Fibroblast of lung (primary cell): ENCODE data around the gene TNPO3. TPM values are rescaled to one million over a fixed set of nuclear protein-coding genes. Genes with fewer than 3 reads are reported as not detected.

Experiments
- DNase-seq, 2 donors: peaks; one replicate each; pipeline versions ENCODE4 v3.0.0 to v3.0.0-alpha.2; 2010; ENCODE audit warnings: low read depth in 2 of 2
- H2AFZ ChIP-seq: 2 replicates; pipeline ENCODE4 v1.5.1; 2012; ENCODE audit warnings: low read length, control low read depth, inconsistent platforms
- H3K27ac ChIP-seq: 2 replicates; pipeline ENCODE4 v1.5.1; 2011; ENCODE audit warnings: low read length, control low read depth; ENCODE audit not compliant: insufficient read depth
- H3K27me3 ChIP-seq: 2 replicates; pipeline ENCODE4 v1.5.1; 2011; ENCODE audit warnings: mild to moderate bottlenecking, low read length; ENCODE audit not compliant: control insufficient read depth, insufficient read depth
- H3K36me3 ChIP-seq: 2 replicates; pipeline ENCODE4 v1.5.1; 2011; ENCODE audit warnings: low read length; ENCODE audit not compliant: control insufficient read depth, insufficient read depth
- H3K4me1 ChIP-seq: 2 replicates; pipeline ENCODE4 v1.5.1; 2011; ENCODE audit warnings: low read length; ENCODE audit not compliant: control insufficient read depth, insufficient read depth; ENCODE audit errors: extremely low read depth
- H3K4me2 ChIP-seq: 2 replicates; pipeline ENCODE4 v1.5.1; 2011; ENCODE audit warnings: low read length, control low read depth; ENCODE audit not compliant: insufficient read depth; ENCODE audit errors: extremely low read depth
- H3K4me3 ChIP-seq, 4 experiments: fragments of 200-600 bp in 1 of 4; sonication (generic) in 1 of 4; replicated peaks in 1 of 4; 2 replicates each; pipeline ENCODE4 v1.5.1; 2011 to 2016; ENCODE audit warnings: low read length in 4 of 4, low read depth in 3 of 4, mild to moderate bottlenecking in 3 of 4, control low read depth in 2 of 4, inconsistent platforms in 1 of 4, mixed read lengths in 1 of 4; ENCODE audit not compliant: insufficient read depth in 1 of 4; ENCODE audit errors: control extremely low read depth in 1 of 4
- H3K79me2 ChIP-seq: 2 replicates; pipeline ENCODE4 v1.5.1; 2012; ENCODE audit warnings: mild to moderate bottlenecking, low read length, inconsistent platforms; ENCODE audit not compliant: control insufficient read depth, insufficient read depth
- H3K9ac ChIP-seq: 2 replicates; pipeline ENCODE4 v1.5.1; 2011; ENCODE audit warnings: mild to moderate bottlenecking, low read length, control low read depth; ENCODE audit not compliant: insufficient read depth
- H3K9me3 ChIP-seq: 2 replicates; pipeline ENCODE4 v1.5.1; 2012; ENCODE audit warnings: low read depth, low read length; ENCODE audit not compliant: control insufficient read depth, insufficient read depth
- H4K20me1 ChIP-seq: 2 replicates; pipeline ENCODE4 v1.5.1; 2011; ENCODE audit warnings: low read length; ENCODE audit not compliant: control insufficient read depth, insufficient read depth; ENCODE audit errors: extremely low read depth
- EZH2 ChIP-seq: IDR thresholded peaks from 2 replicates; pipeline ENCODE4 v1.5.1; 2012; ENCODE audit warnings: low read length, control low read depth, mild to moderate bottlenecking; ENCODE audit errors: missing control alignments
- polyA plus RNA-seq, 2 donors: library from polyadenylated mRNA; depleted of rRNA in 1 of 2; stranded (reverse) in 1 of 2; unstranded in 1 of 2; fragments of >200 nt; gene quantifications; 2 replicates each; pipeline ENCODE4 v1.2.1, GENCODE V29; 2011 to 2012; ENCODE audit warnings: missing spikeins in 1 of 2
- total RNA-seq: library from RNA; depleted of rRNA; stranded (reverse); fragments of >200 nt; gene quantifications from 2 replicates; pipeline ENCODE4 v1.2.1, GENCODE V29; 2014
- TF ChIP-seq, protein P1 (sequence below), 2 donors: IDR thresholded peaks in 1 of 2; conservative IDR thresholded peaks in 1 of 2; 1 replicate in 1 of 2; 2 replicates in 1 of 2; pipeline ENCODE4 v1.5.1; 2011 to 2012; ENCODE audit warnings: low read length in 2 of 2, control low read depth in 1 of 2, inconsistent platforms in 1 of 2, low read depth in 1 of 2, mild to moderate bottlenecking in 1 of 2

The TNPO3 gene
- total and polyA plus RNA-seq, 2 donors (not counting 1 experiment from before 2014, with no cell fraction given), result 39.1 to 73.5 TPM

DNA sequence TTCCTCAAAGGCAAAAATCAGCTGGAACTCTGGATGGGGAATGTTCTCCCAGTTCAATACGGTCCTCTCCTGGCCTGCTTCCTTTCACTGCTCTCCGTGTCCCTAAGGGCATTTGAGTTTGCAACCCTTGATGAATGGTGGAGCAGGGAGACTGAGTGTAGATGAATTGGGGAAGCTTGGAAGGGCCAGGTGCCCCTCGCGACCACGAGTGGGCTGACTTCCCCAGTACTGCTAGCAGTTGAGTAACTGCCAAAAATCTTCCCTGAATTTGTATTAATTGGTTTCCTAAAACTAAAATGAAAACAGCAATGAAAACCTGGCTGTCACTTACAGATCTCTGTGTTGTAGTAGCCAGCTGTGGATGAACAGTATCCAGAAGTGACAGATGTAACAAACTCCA lies 103.6 kb downstream of the TNPO3 start:
- Histone ChIP-seq H3K4me1 (no peaks in the 10 kb centered on the region), H3K36me3 (peaks cover 3% of the 10 kb centered on the region), H3K9me3 (no peaks in the 10 kb centered on the region), H3K9ac (no peak overlapping the region), H3K27me3 (no peaks in the 10 kb centered on the region), H3K4me3 (no peak overlapping the region), H3K79me2 (no peaks in the 10 kb centered on the region), H4K20me1 (no peaks in the 10 kb centered on the region), H3K27ac (no peak overlapping the region), H3K4me2 (no peak overlapping the region), H2AFZ (no peak overlapping the region)
- no peak for DNase-seq
- no peak for TF ChIP-seq EZH2
- TF ChIP-seq, protein P1, sequence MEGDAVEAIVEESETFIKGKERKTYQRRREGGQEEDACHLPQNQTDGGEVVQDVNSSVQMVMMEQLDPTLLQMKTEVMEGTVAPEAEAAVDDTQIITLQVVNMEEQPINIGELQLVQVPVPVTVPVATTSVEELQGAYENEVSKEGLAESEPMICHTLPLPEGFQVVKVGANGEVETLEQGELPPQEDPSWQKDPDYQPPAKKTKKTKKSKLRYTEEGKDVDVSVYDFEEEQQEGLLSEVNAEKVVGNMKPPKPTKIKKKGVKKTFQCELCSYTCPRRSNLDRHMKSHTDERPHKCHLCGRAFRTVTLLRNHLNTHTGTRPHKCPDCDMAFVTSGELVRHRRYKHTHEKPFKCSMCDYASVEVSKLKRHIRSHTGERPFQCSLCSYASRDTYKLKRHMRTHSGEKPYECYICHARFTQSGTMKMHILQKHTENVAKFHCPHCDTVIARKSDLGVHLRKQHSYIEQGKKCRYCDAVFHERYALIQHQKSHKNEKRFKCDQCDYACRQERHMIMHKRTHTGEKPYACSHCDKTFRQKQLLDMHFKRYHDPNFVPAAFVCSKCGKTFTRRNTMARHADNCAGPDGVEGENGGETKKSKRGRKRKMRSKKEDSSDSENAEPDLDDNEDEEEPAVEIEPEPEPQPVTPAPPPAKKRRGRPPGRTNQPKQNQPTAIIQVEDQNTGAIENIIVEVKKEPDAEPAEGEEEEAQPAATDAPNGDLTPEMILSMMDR (conservative IDR thresholded peaks at IDR 0.05 in 1 of 2, IDR thresholded peaks at IDR 0.05 in 1 of 2; ENCODE audit: low read depth in 1 of 2, low read length in 2 of 2), result no peak

DNA sequence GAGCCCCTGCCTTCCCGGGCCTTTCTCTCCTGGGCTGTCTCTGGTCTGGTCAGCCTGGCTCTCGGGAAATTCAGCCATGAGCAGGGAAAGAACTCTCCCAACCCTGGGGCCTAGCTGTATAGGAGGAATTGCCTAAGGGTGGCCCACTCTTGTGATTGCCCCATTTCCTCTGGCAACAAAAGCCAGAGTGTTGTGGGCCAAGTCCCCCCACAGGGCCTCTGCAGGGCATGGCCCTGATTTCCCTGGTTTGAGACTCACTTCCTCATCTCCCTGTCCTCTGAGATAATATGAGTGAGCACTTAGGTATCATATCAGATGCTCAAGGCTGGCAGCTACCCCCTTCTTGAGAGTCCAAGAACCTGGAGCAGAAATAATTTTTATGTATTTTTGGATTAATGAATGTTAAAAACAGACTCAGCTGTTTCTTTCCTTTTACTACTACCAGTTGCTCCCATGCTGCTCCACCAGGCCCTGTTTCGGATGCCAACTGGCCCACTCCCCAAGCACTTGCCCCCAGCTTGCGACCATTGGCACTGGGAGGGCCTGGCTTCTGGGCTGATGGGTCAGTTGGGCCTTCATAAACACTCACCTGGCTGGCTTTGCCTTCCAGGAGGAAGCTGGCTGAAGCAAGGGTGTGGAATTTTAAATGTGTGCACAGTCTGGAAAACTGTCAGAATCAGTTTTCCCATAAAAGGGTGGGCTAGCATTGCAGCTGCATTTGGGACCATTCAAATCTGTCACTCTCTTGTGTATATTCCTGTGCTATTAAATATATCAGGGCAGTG lies 105.7 kb downstream of the TNPO3 start:
- H3K27ac ChIP-seq, result no peak overlapping the region
- no peaks in the 10 kb centered on the region for H3K4me1 ChIP-seq
- peaks cover 3% of the 10 kb centered on the region for H3K36me3 ChIP-seq
- H3K27me3 ChIP-seq, result no peaks in the 10 kb centered on the region
- H3K79me2 ChIP-seq, result no peaks in the 10 kb centered on the region
- H3K4me2 ChIP-seq, result no peak overlapping the region
- no peak for TF ChIP-seq EZH2
- TF ChIP-seq, protein P1 (conservative IDR thresholded peaks at IDR 0.05 in 1 of 2, IDR thresholded peaks at IDR 0.05 in 1 of 2; ENCODE audit: low read depth in 1 of 2, low read length in 2 of 2), result no peak
- H3K4me3 ChIP-seq, result no peak overlapping the region
- H3K9ac ChIP-seq, result no peak overlapping the region
- DNase-seq, result no peak
- H2AFZ ChIP-seq, result no peak overlapping the region
- H3K9me3 ChIP-seq, result no peaks in the 10 kb centered on the region
- no peaks in the 10 kb centered on the region for H4K20me1 ChIP-seq

DNA sequence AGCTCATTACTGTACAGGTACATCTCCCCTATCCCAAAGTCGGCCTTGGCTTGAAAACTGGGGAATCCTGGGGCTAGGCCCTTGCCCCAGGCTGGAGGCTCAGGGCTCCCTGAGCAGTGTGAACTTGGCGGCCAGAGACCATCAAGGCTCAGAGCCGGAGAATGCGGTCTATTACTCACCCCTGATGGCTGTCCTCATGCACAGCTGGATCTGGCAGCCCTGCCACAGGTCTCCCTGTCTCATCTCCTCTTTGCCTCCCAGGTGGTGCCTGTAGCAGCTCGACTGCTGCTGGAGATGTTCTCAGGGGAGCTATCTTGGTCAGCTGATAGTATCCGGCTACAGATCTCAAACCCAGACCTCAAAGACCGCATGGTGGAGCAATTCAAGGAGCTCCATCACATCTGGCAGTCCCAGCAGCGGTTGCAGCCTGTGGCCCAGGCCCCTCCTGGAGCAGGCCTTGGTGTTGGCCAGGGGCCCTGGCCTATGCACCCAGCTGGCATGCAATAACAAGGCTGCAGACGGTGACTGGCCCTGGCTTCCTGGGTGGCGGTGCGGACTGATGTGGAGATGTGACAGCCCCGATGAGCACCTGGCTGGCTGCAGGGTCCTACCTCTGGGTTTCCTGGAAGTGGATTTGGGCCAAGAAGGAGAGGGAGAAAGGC lies 106.5 kb downstream of the TNPO3 start:
- Histone ChIP-seq H3K4me2 (no peak overlapping the region), H2AFZ (no peak overlapping the region), H3K4me1 (no peaks in the 10 kb centered on the region), H3K27me3 (no peaks in the 10 kb centered on the region), H3K9me3 (no peaks in the 10 kb centered on the region), H3K79me2 (no peaks in the 10 kb centered on the region), H3K36me3 (no peaks in the 10 kb centered on the region), H3K9ac (no peak overlapping the region), H4K20me1 (no peaks in the 10 kb centered on the region), H3K4me3 (no peak overlapping the region), H3K27ac (no peak overlapping the region)
- DNase-seq, result no peak
- TF ChIP-seq EZH2, result no peak
- TF ChIP-seq, protein P1 (conservative IDR thresholded peaks at IDR 0.05 in 1 of 2, IDR thresholded peaks at IDR 0.05 in 1 of 2; ENCODE audit: low read depth in 1 of 2, low read length in 2 of 2), result no peak
